Esophagus muscularis mucosa (tissue), 4 donors: ENCODE results near the gene VNN1. TPM values are rescaled to one million over a fixed set of nuclear protein-coding genes. Genes with fewer than 3 reads are reported as not detected.

Source experiments
- DNase-seq: peaks from one replicate; pipeline ENCODE4 v3.0.0-alpha.2; 2017; ENCODE audit errors: extremely low spot score
- H3K27ac ChIP-seq, 4 donors: fragments of 200-600 bp; sonication (generic); replicated peaks in 1 of 4; 1 replicate in 3 of 4; 2 replicates in 1 of 4; pipeline ENCODE4 v1.5.1; 2016 to 2019; ENCODE audit warnings: mild to moderate bottlenecking in 1 of 4
- H3K27me3 ChIP-seq, 4 donors: fragments of 200-600 bp; sonication (generic); one replicate each; pipeline versions ENCODE4 v1.5.1 to v1.6.0; 2016 to 2019
- H3K36me3 ChIP-seq, 4 donors: fragments of 200-600 bp; sonication (generic); one replicate each; pipeline ENCODE4 v1.5.1; 2016 to 2019
- H3K4me1 ChIP-seq, 4 donors: fragments of 200-600 bp; sonication (generic); one replicate each; pipeline ENCODE4 v1.5.1; 2016 to 2019
- H3K4me3 ChIP-seq, 4 donors: fragments of 200-600 bp; sonication (generic); 1 replicate in 2 of 4; 2 replicates in 2 of 4; pipeline ENCODE4 v1.5.1; 2016 to 2019; ENCODE audit warnings: mild to moderate bottlenecking in 4 of 4, moderate library complexity in 1 of 4
- H3K9me3 ChIP-seq, 4 donors: fragments of 200-600 bp; sonication (generic); 1 replicate in 3 of 4; 2 replicates in 1 of 4; pipeline ENCODE4 v1.5.1; 2016 to 2019
- EP300 ChIP-seq: sonication (generic); formaldehyde crosslinking; IDR thresholded peaks from one replicate; pipeline ENCODE4 v1.6.1; 2017; ENCODE audit warnings: antibody characterized with exemption
- POLR2A ChIP-seq: fragments of 450-650 bp; IDR thresholded peaks from one replicate; pipeline ENCODE4 v1.6.1; 2017; ENCODE audit warnings: antibody characterized with exemption, moderate library complexity, mild to moderate bottlenecking, low read depth
- POLR2AphosphoS5 ChIP-seq, 2 donors: sonication (generic); formaldehyde crosslinking; IDR thresholded peaks; one replicate each; pipeline ENCODE4 v1.6.1; 2017; ENCODE audit warnings: antibody characterized with exemption in 2 of 2
- WGBS: methylation state at CpG from one replicate; pipeline ENCODE4 v1.1.5; 2018; 5-methylcytosine and 5-hydroxymethylcytosine counted together
- intact Hi-C: fragments of 100-400 bp; cut with DNase I; formaldehyde crosslinking; loops from one replicate; pipeline ENCODE4 v1.15.1; 2023
- total RNA-seq, 4 donors: library from RNA; depleted of rRNA; stranded (reverse); fragments of >200 nt; gene quantifications; one replicate each; pipeline versions ENCODE4 v1.1.0 to v1.2.1, GENCODE V29; 2016
- TF ChIP-seq, protein P1 (sequence below), 3 experiments: fragments of 200-600 bp in 2 of 3; fragments of 450-650 bp in 1 of 3; sonication (generic) in 2 of 3; IDR thresholded peaks; one replicate each; pipeline ENCODE4 v1.5.1; 2017 to 2019; ENCODE audit warnings: antibody characterized with exemption in 3 of 3, mild to moderate bottlenecking in 2 of 3, moderate library complexity in 1 of 3

VNN1 gene
- total RNA-seq, 4 donors from 2014 or later, result 0.57 to 2.7 (median 1.3) TPM

- H3K4me1 ChIP-seq, result no peaks in the 10 kb centered on the region
- DNase-seq, result no peak
- 73% methylated on average over 1 of the region's 1 CpG for WGBS
- TF ChIP-seq, protein P1, sequence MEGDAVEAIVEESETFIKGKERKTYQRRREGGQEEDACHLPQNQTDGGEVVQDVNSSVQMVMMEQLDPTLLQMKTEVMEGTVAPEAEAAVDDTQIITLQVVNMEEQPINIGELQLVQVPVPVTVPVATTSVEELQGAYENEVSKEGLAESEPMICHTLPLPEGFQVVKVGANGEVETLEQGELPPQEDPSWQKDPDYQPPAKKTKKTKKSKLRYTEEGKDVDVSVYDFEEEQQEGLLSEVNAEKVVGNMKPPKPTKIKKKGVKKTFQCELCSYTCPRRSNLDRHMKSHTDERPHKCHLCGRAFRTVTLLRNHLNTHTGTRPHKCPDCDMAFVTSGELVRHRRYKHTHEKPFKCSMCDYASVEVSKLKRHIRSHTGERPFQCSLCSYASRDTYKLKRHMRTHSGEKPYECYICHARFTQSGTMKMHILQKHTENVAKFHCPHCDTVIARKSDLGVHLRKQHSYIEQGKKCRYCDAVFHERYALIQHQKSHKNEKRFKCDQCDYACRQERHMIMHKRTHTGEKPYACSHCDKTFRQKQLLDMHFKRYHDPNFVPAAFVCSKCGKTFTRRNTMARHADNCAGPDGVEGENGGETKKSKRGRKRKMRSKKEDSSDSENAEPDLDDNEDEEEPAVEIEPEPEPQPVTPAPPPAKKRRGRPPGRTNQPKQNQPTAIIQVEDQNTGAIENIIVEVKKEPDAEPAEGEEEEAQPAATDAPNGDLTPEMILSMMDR (IDR thresholded peaks at IDR 0.05), result no peak
- no peak for TF ChIP-seq POLR2A
- no peak for TF ChIP-seq POLR2AphosphoS5 (IDR thresholded peaks at IDR 0.05)
- TF ChIP-seq EP300, result no peak
- no peak overlapping the region for H3K27ac ChIP-seq
- H3K36me3 ChIP-seq, result no peaks in the 10 kb centered on the region
- H3K4me3 ChIP-seq, result no peak overlapping the region
- intact Hi-C loops, result no loop called here
- no peaks in the 10 kb centered on the region for H3K9me3 ChIP-seq
- H3K27me3 ChIP-seq, result no peaks in the 10 kb centered on the region
Measured at GRCh38 chr6:132752255-132752654, 38.4 kb upstream of the VNN1 start.

DNA sequence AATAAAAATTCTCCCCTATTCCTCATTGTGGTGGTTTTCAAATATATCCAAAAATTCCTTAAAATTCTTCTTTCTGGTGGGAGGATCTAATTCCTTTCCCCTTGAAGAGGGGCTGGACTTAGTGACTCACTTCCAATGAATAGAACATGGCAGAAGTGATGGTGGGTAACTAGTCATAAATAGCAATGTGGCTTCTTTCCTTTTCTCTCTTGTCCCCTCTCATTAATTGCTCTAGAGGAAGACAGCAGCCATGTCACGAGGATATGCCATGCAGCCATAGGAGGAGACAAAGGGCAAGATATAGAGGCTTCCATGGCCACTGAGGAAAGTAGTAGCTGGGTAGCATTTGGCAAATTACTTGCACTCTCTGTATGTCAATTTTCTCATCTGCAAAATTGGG lies 38.0 kb upstream of the VNN1 start:
- intact Hi-C loops, result no loop called here
- H3K36me3 ChIP-seq, result no peaks in the 10 kb centered on the region
- no peak overlapping the region for H3K4me3 ChIP-seq
- no peaks in the 10 kb centered on the region for H3K27me3 ChIP-seq
- TF ChIP-seq POLR2A, result no peak
- TF ChIP-seq POLR2AphosphoS5 (IDR thresholded peaks at IDR 0.05), result no peak
- no peak for TF ChIP-seq EP300
- TF ChIP-seq, protein P1 (IDR thresholded peaks at IDR 0.05), result no peak
- DNase-seq, result no peak
- no peaks in the 10 kb centered on the region for H3K4me1 ChIP-seq
- no peak overlapping the region for H3K27ac ChIP-seq
- H3K9me3 ChIP-seq, result no peaks in the 10 kb centered on the region
- 76% methylated on average over 1 of the region's 1 CpG for WGBS

GRCh38 chr6:132751306-132751705 lies 37.5 kb upstream of the VNN1 start:
- TF ChIP-seq POLR2AphosphoS5 (IDR thresholded peaks at IDR 0.05) (no peak), EP300 (no peak), POLR2A (no peak)
- TF ChIP-seq, protein P1 (IDR thresholded peaks at IDR 0.05), result no peak
- no peaks in the 10 kb centered on the region for H3K4me1 ChIP-seq
- intact Hi-C loops, result no loop called here
- no peaks in the 10 kb centered on the region for H3K36me3 ChIP-seq
- H3K27me3 ChIP-seq, result no peaks in the 10 kb centered on the region
- DNase-seq, result no peak
- no peaks in the 10 kb centered on the region for H3K9me3 ChIP-seq
- 81% methylated on average over 4 of the region's 4 CpGs for WGBS
- no peak overlapping the region for H3K4me3 ChIP-seq
- no peak overlapping the region for H3K27ac ChIP-seq

DNA sequence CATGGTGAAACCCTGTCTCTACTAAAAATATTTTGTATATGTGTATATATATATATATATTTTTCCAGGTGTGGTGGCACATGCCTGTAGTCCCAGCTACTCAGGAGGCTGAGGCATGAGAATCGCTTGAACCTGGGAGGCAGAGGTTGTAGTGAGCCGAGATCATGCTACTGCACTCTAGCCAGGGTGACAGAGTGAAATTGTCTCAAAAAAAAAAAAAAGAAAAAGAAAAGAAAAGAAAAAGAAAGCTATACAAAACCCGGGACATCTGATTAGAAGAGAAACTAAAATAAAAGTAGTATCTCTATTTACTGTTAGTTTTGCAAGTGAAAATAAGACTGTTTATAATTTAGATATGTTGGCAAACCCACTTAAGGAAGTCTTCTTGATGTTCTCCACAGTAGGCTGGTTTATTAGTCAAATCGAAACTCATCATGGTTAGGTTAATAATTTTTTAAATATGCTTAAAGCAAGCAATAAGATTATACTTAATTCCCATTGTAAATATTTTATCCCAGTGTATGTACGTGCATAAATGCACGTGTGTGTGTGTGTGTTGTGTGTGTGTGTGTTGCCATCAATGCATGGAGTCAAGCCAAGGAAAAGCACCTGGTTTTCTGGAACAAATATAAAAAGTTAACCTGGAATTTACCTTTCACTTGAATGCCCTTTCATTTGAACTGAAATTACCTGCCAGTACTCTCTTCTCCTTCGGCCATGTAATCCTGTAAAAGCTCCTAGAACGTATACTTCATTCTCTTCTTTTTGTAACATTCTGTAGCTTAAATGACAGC lies 36.8 kb upstream of the VNN1 start:
- Histone ChIP-seq H3K9me3 (no peaks in the 10 kb centered on the region), H3K36me3 (no peaks in the 10 kb centered on the region), H3K27ac (no peak overlapping the region), H3K4me1 (no peaks in the 10 kb centered on the region), H3K4me3 (no peak overlapping the region), H3K27me3 (no peaks in the 10 kb centered on the region)
- TF ChIP-seq POLR2AphosphoS5 (IDR thresholded peaks at IDR 0.05) (no peak), EP300 (no peak), POLR2A (no peak)
- TF ChIP-seq, protein P1 (IDR thresholded peaks at IDR 0.05), result no peak
- no peak for DNase-seq
- 78% methylated on average over 8 of the region's 8 CpGs for WGBS
- intact Hi-C loops, result no loop called here

- intact Hi-C loops, result no loop called here
- Histone ChIP-seq H3K4me1 (no peaks in the 10 kb centered on the region), H3K9me3 (no peaks in the 10 kb centered on the region), H3K27me3 (no peaks in the 10 kb centered on the region), H3K27ac (no peak overlapping the region), H3K4me3 (no peak overlapping the region), H3K36me3 (no peaks in the 10 kb centered on the region)
- TF ChIP-seq POLR2A (no peak), EP300 (no peak), POLR2AphosphoS5 (IDR thresholded peaks at IDR 0.05) (no peak)
- TF ChIP-seq, protein P1 (IDR thresholded peaks at IDR 0.05), result no peak
- 60% methylated on average over 4 of the region's 4 CpGs for WGBS
- DNase-seq, result no peak
Measured at GRCh38 chr6:132749111-132749510, 35.3 kb upstream of the VNN1 start.
